ENCODE measurements around the gene LDB2. TPM values are rescaled to one million over a fixed set of nuclear protein-coding genes. Genes with fewer than 3 reads are reported as not detected.

Gene LDB2
- total and polyA plus RNA-seq, 2 experiments from 2014 or later = 48.6 to 80.1 TPM

DNA sequence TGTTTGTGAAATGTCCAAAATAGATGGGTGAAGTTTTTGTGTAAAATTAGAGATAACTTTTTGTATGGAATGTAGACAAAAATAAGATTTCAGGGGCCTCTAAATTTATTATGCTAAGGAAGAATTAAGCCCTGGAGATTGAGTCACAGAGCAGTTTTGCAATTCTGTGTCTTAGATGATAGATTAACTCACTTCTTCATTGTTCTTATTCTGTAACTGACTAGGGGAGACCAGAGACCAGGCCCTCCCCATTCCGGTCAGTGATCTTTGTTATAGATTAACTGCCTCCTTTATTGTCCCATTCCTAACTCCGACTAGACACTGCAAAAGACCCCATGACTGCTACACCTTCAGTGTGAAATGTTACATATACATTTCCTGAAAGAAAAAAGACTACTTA lies 433.8 kb downstream of the LDB2 start:
- Histone ChIP-seq H2AFZ (no peak overlapping the region), H3K9me2 (ENCODE audit: insufficient read depth) (no peaks in the 10 kb centered on the region), H3K27me3 (ENCODE audit: insufficient read depth) (no peaks in the 10 kb centered on the region)

More for the DNA sequence above, 433.8 kb downstream of the LDB2 start:
- Mint-ChIP-seq H3K4me1 (no peaks in the 10 kb centered on the region), H3K36me3 (ENCODE audit: low read depth) (no peaks in the 10 kb centered on the region), H3K9me3 (no peaks in the 10 kb centered on the region; the same call in 2 of the 3 replicates), H3K4me3 (no peak overlapping the region), H3K27me3 (ENCODE audit: insufficient read depth, low read depth, poor library complexity) (no peaks in the 10 kb centered on the region), H3K27ac (no peak overlapping the region)
- DNase-seq (ENCODE audit: low spot score) = no peak
- H3K79me2 ChIP-seq (replicated peaks; ENCODE audit: insufficient read depth) = no peaks in the 10 kb centered on the region
- no peaks in the 10 kb centered on the region for H3F3A ChIP-seq (replicated peaks; ENCODE audit: low read depth)
- H4K20me1 ChIP-seq (replicated peaks; ENCODE audit: insufficient read depth) = no peaks in the 10 kb centered on the region
- no peak for ATAC-seq
- H3K4me1 ChIP-seq (ENCODE audit: insufficient read depth) = no peaks in the 10 kb centered on the region
- TF ChIP-seq, protein P1, sequence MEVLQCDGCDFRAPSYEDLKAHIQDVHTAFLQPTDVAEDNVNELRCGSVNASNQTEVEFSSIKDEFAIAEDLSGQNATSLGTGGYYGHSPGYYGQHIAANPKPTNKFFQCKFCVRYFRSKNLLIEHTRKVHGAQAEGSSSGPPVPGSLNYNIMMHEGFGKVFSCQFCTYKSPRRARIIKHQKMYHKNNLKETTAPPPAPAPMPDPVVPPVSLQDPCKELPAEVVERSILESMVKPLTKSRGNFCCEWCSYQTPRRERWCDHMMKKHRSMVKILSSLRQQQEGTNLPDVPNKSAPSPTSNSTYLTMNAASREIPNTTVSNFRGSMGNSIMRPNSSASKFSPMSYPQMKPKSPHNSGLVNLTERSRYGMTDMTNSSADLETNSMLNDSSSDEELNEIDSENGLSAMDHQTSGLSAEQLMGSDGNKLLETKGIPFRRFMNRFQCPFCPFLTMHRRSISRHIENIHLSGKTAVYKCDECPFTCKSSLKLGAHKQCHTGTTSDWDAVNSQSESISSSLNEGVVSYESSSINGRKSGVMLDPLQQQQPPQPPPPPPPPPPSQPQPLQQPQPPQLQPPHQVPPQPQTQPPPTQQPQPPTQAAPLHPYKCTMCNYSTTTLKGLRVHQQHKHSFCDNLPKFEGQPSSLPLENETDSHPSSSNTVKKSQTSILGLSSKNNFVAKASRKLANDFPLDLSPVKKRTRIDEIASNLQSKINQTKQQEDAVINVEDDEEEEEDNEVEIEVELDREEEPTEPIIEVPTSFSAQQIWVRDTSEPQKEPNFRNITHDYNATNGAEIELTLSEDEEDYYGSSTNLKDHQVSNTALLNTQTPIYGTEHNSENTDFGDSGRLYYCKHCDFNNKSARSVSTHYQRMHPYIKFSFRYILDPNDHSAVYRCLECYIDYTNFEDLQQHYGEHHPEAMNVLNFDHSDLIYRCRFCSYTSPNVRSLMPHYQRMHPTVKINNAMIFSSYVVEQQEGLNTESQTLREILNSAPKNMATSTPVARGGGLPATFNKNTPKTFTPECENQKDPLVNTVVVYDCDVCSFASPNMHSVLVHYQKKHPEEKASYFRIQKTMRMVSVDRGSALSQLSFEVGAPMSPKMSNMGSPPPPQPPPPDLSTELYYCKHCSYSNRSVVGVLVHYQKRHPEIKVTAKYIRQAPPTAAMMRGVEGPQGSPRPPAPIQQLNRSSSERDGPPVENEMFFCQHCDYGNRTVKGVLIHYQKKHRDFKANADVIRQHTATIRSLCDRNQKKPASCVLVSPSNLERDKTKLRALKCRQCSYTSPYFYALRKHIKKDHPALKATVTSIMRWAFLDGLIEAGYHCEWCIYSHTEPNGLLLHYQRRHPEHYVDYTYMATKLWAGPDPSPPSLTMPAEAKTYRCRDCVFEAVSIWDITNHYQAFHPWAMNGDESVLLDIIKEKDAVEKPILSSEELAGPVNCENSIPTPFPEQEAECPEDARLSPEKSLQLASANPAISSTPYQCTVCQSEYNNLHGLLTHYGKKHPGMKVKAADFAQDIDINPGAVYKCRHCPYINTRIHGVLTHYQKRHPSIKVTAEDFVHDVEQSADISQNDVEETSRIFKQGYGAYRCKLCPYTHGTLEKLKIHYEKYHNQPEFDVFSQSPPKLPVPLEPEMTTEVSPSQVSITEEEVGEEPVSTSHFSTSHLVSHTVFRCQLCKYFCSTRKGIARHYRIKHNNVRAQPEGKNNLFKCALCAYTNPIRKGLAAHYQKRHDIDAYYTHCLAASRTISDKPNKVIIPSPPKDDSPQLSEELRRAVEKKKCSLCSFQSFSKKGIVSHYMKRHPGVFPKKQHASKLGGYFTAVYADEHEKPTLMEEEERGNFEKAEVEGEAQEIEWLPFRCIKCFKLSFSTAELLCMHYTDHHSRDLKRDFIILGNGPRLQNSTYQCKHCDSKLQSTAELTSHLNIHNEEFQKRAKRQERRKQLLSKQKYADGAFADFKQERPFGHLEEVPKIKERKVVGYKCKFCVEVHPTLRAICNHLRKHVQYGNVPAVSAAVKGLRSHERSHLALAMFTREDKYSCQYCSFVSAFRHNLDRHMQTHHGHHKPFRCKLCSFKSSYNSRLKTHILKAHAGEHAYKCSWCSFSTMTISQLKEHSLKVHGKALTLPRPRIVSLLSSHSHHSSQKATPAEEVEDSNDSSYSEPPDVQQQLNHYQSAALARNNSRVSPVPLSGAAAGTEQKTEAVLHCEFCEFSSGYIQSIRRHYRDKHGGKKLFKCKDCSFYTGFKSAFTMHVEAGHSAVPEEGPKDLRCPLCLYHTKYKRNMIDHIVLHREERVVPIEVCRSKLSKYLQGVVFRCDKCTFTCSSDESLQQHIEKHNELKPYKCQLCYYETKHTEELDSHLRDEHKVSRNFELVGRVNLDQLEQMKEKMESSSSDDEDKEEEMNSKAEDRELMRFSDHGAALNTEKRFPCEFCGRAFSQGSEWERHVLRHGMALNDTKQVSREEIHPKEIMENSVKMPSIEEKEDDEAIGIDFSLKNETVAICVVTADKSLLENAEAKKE (CRISPR knock-in tag; IDR thresholded peaks at IDR 0.05) = no peak
- TF ChIP-seq STAT1 (IDR thresholded peaks at IDR 0.05; ENCODE audit: unreplicated experiment) = no peak
- no peak for TF ChIP-seq EZH2phosphoT487 (IDR thresholded peaks at IDR 0.05; ENCODE audit: unreplicated experiment)
- no peak for TF ChIP-seq ZNF114 (CRISPR knock-in tag; IDR thresholded peaks at IDR 0.05)
- TF ChIP-seq, protein P2, sequence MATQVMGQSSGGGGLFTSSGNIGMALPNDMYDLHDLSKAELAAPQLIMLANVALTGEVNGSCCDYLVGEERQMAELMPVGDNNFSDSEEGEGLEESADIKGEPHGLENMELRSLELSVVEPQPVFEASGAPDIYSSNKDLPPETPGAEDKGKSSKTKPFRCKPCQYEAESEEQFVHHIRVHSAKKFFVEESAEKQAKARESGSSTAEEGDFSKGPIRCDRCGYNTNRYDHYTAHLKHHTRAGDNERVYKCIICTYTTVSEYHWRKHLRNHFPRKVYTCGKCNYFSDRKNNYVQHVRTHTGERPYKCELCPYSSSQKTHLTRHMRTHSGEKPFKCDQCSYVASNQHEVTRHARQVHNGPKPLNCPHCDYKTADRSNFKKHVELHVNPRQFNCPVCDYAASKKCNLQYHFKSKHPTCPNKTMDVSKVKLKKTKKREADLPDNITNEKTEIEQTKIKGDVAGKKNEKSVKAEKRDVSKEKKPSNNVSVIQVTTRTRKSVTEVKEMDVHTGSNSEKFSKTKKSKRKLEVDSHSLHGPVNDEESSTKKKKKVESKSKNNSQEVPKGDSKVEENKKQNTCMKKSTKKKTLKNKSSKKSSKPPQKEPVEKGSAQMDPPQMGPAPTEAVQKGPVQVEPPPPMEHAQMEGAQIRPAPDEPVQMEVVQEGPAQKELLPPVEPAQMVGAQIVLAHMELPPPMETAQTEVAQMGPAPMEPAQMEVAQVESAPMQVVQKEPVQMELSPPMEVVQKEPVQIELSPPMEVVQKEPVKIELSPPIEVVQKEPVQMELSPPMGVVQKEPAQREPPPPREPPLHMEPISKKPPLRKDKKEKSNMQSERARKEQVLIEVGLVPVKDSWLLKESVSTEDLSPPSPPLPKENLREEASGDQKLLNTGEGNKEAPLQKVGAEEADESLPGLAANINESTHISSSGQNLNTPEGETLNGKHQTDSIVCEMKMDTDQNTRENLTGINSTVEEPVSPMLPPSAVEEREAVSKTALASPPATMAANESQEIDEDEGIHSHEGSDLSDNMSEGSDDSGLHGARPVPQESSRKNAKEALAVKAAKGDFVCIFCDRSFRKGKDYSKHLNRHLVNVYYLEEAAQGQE (IDR thresholded peaks at IDR 0.05; ENCODE audit: unreplicated experiment) = no peak
- no peak for TF ChIP-seq JUNB (IDR thresholded peaks at IDR 0.05; ENCODE audit: unreplicated experiment)
- no peak overlapping the region for H3K27ac ChIP-seq (ENCODE audit: low read depth)
- no peak overlapping the region for H3K4me3 ChIP-seq
- no peak overlapping the region for H3K4me2 ChIP-seq
- H3K36me3 ChIP-seq (ENCODE audit: insufficient read depth) = no peaks in the 10 kb centered on the region
